ENCODE results near the gene NPHP4.

DNA sequence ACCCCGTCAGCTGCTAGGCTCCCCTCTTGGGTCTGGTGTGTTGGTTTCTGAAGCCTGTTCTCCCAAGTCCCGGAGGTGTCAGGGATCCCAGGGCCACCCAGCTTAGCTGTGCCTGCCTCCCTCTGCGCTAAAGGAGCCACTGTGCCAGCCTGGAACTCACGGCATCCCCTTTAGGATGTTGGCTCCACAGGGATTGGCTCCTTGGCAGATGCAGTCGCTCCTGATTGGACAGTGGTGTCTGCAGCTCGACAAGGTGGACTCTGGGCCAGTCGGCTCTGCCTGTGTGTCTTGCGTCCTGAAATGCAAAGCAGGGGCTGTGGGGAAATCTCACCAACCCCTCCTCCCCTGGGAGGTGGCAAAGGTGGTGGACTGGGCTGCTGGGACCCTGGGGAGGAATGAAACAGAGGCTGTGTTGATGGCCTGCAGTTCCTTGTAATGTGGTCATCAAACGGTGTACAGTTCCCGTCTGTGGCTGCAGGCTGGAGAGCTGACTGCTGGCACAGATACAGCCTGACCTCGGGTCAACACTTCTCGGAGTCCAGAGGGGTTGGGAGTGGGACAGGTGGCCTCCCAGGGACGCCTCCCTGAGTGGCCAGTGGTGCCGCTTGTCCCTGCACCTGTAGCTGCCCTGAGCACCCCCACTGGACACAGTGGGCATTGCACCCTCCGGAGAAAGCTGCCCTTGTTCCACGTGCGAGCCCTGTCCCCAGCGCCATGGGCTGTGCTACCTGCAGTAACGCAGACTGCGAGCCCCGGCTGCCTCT is 41.9 kb upstream of the NPHP4 start:
- TF ChIP-seq EZH2 (IDR thresholded peaks at IDR 0.05) (no peak), POLR2AphosphoS5 (IDR thresholded peaks at IDR 0.05; ENCODE audit: borderline replicate concordance, low read depth, low read length) (no peak)

Measured in SK-N-MC (cell line).